ENCODE results near the gene ATAD2B.

Gene ATAD2B

DNA sequence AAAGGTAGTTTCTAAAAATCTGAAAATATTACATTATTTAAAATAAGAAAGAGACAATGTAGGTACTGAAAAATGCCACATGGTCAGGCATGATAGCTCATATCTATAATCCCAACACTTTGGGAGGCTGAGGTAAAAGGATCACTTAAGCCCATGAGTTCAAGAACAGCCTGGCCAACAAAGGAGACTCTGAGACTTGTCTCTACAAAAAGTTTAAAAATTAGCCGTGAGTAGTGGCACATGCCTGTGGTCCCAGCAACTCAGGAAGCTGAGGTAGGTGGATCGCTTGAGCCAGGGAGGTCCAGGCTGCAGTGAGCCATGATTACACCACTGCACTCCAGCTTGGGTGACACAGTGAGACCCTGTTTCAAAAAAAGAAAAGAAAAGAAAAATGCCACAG, 21.8 kb downstream of the ATAD2B start:
- no peak for DNase-seq

GRCh38 chr2:23904692-23905091, 22.2 kb downstream of the ATAD2B start:
- DNase-seq = no peak

- DNase-seq = no peak
These were observed 22.7 kb downstream of the ATAD2B start for GRCh38 chr2:23904215-23904614.

- no peak for DNase-seq
These were observed 23.9 kb downstream of the ATAD2B start for GRCh38 chr2:23903034-23903433.

DNA sequence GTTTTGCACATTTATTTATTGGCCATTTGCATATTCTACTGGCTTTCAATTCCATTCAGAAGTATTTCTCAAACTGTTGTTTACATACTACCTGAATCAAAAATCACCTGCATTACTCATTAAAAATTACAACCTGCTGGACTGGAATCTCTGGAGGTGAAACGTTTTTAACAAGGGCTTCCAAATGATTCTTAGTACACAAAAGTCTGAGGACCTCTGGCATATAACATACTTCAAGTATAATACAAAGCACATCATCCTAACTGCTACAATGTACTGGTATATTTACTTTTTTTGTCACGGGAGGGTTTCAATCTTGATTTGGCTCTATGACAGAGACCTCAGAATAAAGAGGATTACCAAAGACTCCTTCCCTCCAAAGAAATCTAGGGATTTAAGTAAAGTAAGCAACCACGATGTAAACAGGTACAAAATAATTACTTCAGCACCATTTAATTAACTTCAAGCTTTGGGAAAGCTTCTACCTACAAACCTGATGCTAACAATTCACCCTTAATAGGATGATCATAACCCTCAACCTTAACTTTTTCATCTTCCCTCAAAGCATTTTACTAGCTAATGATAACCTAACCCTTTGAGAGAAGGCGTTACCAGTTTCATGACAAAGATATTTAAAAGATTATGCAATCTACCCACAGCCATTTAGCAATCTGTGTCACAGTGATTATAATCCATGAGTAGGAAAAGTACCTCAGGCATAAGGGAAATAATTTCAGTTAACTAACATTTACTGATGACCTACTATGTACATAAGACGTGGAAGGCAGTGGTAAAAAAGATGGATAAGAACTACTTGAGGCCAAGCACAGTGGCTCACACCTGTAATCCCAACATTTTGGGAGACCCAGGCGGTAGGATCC, 24.7 kb downstream of the ATAD2B start:
- DNase-seq = no peak

- DNase-seq = no peak
These were observed 26.2 kb downstream of the ATAD2B start for GRCh38 chr2:23900541-23901322.

DNA sequence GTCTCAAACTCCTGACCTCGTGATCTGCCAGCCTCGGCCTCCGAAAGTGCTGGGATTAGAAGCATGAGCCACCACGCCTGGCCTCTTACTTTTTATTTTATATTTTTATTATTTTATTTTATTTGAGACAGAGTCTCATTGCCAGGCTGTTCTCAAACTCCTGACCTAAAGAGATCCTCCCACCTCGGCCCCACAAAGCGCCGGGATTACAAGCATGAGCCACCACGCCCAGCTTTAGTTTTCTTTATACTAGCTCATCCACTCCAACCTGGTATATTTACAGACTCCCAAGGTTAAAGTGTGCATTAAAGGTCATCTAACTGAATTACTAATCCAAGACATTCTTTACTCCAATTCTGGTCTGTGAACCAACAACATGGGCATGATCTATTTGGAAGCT, 26.8 kb downstream of the ATAD2B start:
- no peak for DNase-seq

GRCh38 chr2:23871206-23871605, 55.7 kb downstream of the ATAD2B start:
- no peak for DNase-seq

DNA sequence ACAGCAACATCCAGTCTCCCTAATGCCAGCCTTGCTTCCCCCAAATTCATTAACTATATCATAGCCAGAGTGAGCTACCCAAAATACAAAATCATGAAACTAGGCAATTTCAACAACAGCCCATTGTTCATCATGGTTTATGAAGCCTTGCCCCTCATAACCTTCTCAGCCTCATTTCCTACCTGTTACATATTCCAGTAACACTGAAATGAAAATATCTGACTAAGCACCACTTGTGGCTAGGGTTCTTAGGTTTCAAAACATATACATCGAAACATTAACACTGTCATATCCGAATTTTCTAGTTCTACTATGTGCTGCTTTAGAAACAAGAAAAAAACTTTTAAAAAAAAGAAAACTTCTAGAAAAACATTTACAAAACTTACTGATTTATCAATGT, 59.5 kb downstream of the ATAD2B start:
- DNase-seq = no peak

- no peak for DNase-seq
These were observed 64.1 kb downstream of the ATAD2B start for GRCh38 chr2:23862716-23863426.

DNA sequence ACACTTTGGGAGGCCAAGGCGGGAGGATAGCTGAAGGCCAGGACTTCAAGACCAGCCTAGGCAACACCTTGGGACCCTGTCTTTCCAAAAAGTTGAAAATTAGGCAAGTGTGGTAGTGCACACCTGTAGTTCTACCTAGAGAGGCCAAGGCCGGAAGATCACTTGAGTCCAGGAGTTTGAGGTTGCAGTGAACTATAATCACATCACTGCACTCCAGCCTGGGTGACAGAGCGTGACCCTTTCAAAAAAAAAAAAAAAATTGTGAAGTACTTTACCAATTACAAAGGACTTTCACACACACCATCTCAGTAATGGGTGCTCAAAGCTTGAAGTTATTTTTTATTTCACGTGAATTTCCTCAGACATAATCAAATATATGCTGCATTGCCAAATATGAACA, 65.0 kb downstream of the ATAD2B start:
- DNase-seq = no peak

GRCh38 chr2:23859983-23860382, 66.9 kb downstream of the ATAD2B start:
- DNase-seq = no peak

DNA sequence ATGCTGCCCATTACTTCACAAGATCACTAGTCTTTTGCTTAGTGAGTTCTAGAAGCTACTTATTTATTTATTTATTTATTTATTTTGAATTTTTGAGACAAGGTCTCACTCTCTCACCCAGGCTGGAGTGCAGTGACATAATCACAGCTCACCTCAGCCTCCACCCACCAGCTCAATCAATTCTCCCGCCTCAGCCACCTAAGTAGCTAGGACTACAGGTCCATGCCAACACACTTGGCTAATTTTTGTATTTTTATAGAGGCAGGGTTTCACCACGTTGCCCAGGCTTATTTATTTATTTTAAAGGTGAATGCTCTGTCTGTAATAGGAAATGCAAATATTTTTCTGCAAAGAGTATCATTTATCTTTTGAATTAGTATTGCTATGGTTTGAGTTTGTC, 67.7 kb downstream of the ATAD2B start:
- no peak for DNase-seq

GRCh38 chr2:23850564-23851256, 76.2 kb downstream of the ATAD2B start:
- DNase-seq = no peak

DNA sequence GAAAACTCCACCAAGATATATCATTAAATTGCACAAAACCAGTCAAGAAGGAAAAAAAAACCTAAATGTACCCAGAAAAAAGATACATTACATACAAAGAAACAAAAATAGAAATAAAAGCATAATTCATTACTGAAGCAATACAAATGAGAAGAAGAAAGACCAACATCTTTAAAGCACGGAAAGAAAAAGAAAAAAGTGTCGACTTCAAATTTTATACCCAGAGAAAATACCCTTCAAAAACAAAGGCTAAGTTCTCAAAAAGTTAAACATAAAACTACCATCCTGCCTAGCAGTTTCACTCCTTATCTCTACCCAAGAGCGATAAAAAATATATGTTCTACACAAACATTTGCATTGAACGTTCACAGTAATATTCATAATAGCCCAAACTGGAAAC, 82.0 kb downstream of the ATAD2B start:
- no peak for DNase-seq

DNA sequence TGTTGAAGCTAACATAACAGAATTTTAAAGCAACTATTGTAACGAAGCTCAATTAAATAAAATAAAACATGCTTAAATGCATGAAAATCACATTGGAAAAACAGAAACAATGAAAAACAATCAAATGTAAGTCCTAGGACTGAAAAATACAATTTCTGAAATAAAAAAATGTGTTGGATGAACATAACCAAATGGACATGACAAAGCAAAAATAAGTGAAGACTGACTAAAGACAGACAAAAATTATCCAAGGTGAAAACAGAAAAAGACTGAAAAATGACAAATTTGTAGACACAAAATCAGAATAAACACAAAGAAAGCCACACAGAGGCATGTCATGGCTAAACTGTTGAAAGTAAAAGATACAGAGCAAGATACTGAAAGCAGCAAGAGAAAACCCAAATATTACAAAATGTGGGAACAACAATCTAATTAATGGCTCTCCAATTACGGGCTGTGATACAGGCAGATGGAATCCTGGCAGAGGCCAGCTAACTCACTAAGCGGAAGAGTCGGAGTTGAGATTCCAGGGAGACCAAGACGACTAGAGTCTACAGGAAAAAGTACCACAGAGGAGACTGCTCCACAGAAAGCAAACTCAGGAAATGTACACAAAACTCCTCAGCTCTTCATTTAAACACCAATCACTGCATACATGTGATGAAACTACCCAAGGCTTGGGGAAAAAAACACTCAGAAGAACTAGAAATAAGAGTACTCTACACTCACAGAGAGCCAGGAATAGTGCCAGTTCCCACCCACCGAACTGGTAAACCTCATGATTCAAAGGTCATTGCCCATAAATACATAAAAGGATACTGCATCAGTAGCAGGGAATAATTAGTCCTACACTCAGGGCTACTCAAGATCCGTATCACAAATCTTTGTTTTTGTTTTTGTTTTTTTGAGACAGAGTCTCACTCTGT, 83.6 kb downstream of the ATAD2B start:
- DNase-seq = no peak

DNA sequence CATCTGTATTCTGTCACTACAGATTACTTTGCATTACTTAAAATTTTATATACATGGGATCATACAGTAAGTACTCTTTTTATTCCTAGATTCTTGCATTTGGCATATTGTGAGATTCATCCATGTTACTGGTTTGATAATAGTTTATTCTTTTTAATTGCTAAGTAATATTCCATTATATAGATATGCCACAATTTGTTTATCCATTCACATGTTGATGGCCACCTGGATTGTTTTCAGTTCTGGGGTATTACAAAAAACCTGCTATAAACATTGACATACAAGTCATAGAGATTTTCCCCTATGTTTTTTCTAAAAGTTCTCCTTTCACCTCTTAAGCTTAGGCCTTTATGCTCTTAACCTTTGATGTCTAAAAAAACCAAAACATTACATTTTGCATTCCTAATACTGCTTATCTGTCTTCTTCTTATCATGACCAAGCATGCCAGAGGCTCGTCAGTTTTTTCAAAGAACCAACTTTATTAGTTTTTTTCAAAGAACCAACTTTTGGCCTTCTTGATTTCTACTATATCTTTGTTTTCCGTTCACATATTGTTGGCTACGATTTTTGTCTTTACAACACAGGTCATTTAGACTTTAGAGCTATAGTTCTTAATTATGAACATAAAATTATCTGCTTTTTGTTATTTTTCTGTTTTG, 86.9 kb downstream of the ATAD2B start:
- DNase-seq = no peak

DNA sequence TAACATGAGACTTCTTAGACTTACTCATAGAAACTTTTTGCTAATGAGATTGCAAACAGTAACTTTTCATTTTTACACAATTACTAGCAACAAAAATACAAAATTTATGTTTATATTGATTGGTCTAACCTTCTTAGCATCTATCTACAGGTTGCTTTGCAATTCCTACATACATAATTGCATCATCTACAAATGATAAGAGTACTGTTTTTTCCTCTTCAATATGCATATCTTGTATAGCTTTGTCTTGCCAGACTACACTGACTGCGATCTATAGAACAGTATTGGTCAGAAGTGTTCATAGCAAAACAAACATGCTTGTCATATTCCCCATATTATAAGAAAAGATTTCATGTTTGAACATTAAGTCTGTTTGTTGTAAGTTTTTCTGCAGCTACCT, 87.9 kb downstream of the ATAD2B start:
- no peak for DNase-seq

DNA sequence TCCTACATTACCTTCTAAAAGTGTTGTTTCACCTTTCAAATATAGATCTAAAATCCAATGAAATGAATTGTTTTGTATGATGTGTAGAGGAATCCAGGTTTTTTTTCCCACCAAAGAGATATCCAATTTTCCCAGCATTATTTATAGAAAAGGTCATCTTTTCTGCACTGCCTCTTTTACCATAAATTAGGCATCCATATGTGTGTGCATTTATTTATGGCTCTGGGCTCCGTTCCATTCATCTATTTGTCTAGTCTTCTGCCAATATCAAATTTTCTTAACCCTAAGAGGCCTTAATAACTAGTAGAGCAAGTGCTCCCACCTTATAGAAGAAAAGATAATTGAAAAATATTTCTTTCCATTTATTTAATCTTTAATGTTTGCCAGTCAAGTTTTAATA, 88.3 kb downstream of the ATAD2B start:
- DNase-seq = no peak

GRCh38 chr2:23837871-23838270, 89.1 kb downstream of the ATAD2B start:
- no peak for DNase-seq

GRCh38 chr2:23836971-23837565, 89.9 kb downstream of the ATAD2B start:
- DNase-seq = no peak

All from DMS79 (cell line).